GM12873 (cell line): ENCODE results near the gene TAF4B.

Source experiments
- TF ChIP-seq, protein P1 (sequence below): IDR thresholded peaks from 2 replicates; pipeline ENCODE4 v1.5.1; 2012; ENCODE audit warnings: low read depth, mild to moderate bottlenecking, moderate library complexity, low read length, control low read depth; ENCODE audit not compliant: insufficient read depth; ENCODE audit errors: missing control alignments

TAF4B gene

DNA sequence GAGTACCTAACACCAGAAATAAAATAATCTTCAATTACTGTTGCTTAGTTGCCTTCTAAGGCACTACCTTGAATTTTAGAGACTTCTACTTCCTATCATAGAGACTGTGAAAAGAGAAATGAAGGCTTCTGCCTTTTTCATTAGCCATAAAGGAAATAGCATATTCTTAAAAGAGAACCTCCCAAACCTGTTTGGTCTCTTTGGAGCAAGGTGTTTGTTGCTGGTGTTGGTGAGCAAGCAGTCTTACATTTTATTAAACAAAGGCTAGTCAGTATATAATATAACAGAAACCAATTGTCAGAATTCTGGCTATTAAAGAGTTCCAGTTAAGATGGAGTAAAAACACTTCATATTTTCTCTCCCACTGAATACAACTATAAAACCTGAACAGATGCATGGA lies 116.4 kb downstream of the TAF4B start:
- TF ChIP-seq, protein P1, sequence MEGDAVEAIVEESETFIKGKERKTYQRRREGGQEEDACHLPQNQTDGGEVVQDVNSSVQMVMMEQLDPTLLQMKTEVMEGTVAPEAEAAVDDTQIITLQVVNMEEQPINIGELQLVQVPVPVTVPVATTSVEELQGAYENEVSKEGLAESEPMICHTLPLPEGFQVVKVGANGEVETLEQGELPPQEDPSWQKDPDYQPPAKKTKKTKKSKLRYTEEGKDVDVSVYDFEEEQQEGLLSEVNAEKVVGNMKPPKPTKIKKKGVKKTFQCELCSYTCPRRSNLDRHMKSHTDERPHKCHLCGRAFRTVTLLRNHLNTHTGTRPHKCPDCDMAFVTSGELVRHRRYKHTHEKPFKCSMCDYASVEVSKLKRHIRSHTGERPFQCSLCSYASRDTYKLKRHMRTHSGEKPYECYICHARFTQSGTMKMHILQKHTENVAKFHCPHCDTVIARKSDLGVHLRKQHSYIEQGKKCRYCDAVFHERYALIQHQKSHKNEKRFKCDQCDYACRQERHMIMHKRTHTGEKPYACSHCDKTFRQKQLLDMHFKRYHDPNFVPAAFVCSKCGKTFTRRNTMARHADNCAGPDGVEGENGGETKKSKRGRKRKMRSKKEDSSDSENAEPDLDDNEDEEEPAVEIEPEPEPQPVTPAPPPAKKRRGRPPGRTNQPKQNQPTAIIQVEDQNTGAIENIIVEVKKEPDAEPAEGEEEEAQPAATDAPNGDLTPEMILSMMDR = no peak

DNA sequence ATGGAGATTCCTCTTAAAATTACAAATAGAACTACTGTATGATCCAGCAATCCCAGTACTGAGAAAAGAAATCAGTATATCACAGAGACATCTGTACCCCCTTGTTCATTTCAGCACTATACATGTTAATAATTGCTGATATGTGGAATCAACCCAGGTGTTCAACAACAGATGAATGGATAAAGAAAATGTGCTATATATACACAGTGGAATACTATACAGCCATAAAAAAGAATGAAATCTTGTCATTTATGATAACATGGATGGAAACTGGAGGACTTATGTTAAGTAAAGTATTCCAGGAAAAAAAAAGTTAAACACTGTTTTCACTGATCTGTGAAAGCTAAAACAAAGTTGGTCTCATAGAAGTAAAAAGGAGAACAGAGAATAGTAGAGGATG lies 124.7 kb downstream of the TAF4B start:
- TF ChIP-seq, protein P1 = no peak

DNA sequence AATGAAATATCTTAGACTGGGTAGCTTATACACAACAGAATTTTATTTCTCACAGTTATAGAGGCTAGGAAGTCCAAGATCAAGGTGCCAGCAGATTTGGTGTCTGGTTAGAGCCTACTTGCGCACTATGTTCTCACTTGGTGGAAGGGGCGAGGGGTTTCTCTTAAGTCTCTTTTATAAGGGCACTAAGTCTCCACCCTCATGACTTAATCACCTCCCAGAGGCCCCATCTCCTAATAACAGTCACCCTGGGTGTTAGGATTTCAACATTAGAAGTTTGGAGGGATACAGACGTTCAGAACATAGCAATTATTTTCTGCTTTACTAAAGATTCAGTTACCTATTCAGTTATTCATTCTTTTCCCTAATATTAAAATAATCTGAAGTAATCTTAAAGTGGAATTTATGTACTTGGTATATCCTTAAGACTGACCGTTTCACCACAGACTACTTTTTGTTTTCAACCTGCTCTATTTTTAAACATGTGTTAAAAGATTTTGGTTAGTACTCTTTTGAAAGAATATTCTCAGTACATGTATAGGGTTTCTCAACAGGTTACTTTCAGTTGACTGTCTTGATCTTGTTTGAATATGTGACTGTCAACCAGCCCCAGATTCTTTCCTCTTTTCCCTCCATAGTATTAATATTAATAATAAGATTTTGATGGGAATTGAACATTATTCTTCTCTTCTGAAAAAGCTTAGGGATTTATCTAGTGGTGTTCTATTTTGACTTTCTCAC lies 130.0 kb downstream of the TAF4B start:
- TF ChIP-seq, protein P1 = no peak

DNA sequence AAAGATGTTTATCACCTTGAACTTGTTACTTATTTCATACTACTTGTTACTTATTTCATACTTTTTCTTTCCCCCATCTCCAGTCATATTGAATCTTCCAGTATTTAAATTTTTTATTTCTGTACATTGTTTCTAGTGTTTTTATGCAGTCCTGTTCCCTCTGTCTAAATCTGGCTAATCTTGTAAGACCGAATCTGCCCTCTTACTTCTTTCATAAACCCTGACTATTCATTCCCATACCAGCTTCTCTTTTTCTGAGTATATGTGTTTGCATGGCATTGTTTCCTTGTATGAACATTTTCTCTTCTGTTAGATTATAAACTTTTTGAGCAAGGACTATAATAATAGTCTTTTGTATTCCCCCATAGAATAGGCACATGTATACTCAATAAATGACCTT lies 131.7 kb downstream of the TAF4B start:
- TF ChIP-seq, protein P1 = no peak

DNA sequence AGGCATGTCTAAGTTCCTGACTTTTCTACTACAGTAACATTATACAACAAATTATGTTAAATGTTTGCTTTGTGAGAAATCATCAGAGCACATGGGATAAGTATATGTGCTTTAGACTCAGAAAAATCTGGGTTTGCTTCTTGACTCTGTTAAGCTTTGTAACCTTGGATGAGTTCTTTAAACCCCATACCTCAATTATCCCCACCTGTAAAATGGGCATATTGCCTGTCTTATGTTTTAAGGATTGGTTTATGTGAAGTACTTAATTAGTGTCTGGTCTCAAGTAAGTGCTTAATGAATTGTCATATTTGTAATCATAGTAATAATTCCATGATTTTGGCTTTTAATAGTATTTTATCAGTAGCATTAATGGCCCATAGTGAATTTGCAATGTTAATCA lies 135.8 kb downstream of the TAF4B start:
- TF ChIP-seq, protein P1 = no peak

DNA sequence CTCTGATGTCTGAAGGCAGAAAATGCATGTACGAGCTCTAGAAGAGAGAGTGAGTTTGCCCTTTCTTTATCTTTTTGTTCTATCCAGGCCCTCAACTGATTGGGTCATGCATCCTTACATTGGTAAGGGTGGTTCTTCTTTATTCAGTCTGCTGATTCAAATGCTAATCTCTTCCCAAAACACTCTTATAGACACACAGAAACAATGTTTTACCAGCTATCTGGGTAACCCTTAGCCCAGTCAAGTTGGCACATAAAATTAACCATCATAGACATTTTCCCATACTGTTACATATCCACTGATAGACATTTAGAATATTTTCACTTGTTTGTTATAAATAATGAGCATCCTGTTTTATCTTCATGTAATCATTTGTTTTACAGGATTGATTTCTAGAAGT lies 141.2 kb downstream of the TAF4B start:
- TF ChIP-seq, protein P1 = no peak

DNA sequence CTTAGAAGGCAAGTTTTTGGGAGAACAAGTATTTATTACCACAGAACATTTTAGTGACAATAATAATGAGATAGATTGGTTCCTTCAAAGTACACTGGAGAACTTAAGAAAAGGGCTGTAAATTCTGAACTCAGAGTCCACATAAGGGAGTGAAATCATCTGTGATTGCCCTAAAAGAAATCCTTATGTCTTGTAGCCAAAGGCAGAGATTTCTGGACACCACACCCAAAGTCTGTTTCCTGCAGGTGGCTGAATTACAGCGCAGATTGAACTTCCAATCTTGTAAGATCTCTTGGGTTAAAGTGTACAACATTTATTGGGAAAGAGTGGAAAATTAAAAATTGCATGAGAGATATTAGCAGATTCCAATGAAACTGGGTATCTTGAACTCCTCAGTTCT lies 143.8 kb downstream of the TAF4B start:
- TF ChIP-seq, protein P1 = no peak
